Stimulated activated naive B cell treated with anti-CD40 and anti-IgM and Interleukin-4, amounts not matched to agents 10 μg/mL and 1 μg/mL and 100 μg/mL, for 72 hours (primary cell): ENCODE results near the gene RRM1.
A peak's percentile ranks its signal among the peaks of the same experiment; 100 is the strongest.
"Not testable (repeated sequence)": the region's sequence is repeated elsewhere in the genome, so short reads cannot be mapped to it uniquely, and the experiment has no call there.

ENCODE experiments used
- ATAC-seq, 2 donors: fragments of 150-1000 bp; cut with Tn5 transposase; replicated peaks; 2 replicates each; pipeline ENCODE4 v1.10.0; 2021; ENCODE audit warnings: moderate library complexity in 1 of 2
- DNase-seq: peaks from one replicate; pipeline ENCODE4 v3.0.0; 2021
- H3K27ac Mint-ChIP-seq: one replicate; pipeline ENCODE4 v1.8.0; 2022; ENCODE audit warnings: mild to moderate bottlenecking, mixed read lengths
- H3K27me3 Mint-ChIP-seq, 2 donors: one replicate each; pipeline ENCODE4 v1.8.0; 2022; ENCODE audit warnings: mixed read lengths in 2 of 2
- H3K36me3 Mint-ChIP-seq, 2 donors: one replicate each; pipeline ENCODE4 v1.8.0; 2022; ENCODE audit warnings: mixed read lengths in 2 of 2, mild to moderate bottlenecking in 1 of 2
- H3K4me1 Mint-ChIP-seq, 2 donors: one replicate each; pipeline ENCODE4 v1.8.0; 2022; ENCODE audit warnings: mixed read lengths in 2 of 2, mild to moderate bottlenecking in 1 of 2
- H3K4me3 Mint-ChIP-seq, 2 donors: one replicate each; pipeline ENCODE4 v1.8.0; 2022; ENCODE audit warnings: mild to moderate bottlenecking in 2 of 2, mixed read lengths in 2 of 2, moderate library complexity in 1 of 2
- H3K9me3 Mint-ChIP-seq, 2 donors: one replicate each; pipeline ENCODE4 v1.8.0; 2022; ENCODE audit warnings: mixed read lengths in 2 of 2, mild to moderate bottlenecking in 1 of 2

RRM1 gene

DNA sequence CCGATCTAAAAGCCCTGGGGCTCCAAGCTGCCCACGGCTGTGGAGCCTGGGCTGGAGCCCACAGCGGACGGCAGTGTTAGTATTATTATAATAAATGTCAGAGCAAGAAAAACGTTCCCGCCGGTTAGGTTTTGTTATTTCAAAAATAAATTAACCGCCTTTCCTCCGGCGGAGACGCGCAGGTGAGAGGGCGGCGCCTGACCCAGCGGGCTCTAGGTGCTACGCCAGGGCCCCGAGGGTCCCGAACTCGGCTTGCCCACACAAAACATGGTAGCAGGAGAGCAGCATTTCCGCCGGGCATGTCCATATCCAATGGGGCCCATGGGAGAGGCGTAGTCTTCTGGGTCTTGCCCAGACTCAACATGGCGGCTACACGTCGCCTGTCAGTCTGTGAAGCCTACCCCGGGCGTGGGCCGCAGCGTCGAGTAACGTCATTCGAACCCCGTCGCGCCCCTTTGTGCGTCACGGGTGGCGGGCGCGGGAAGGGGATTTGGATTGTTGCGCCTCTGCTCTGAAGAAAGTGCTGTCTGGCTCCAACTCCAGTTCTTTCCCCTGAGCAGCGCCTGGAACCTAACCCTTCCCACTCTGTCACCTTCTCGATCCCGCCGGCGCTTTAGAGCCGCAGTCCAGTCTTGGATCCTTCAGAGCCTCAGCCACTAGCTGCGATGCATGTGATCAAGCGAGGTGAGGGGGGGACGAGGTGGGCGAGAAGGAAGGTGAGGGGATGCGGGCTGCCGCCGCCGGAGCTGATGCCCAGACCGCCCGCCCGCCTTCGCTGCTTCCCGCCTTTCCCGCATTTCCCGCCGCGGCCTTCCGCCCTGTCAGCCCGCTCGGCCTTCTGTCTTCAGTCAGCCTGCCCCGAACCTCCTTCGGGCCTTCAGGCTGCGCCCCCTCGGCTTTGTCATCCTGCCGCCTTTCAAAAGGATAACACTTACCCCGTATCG is at the start of gene RRM1:
Gene RRM1, plus strand, starts transcription at position 452 of the 944 bp plus-strand sequence. Its CDS starts 214 bp downstream, at position 666.
- Mint-ChIP-seq H3K4me1 (peaks cover 20 to 35% of the 10 kb centered on the region in 2 donors), H3K27me3 (no peaks in the 10 kb centered on the region), H3K9me3 (no peaks in the 10 kb centered on the region), H3K4me3 (peak within 1 kb of the TSS; percentile 94 to 98), H3K27ac (peak within 1 kb of the TSS; percentile 97), H3K36me3 (peaks cover 17 to 44% of the 10 kb centered on the region in 2 donors)
- peak; percentile 89 for DNase-seq
- peak; percentile 98 to 99 for ATAC-seq

DNA sequence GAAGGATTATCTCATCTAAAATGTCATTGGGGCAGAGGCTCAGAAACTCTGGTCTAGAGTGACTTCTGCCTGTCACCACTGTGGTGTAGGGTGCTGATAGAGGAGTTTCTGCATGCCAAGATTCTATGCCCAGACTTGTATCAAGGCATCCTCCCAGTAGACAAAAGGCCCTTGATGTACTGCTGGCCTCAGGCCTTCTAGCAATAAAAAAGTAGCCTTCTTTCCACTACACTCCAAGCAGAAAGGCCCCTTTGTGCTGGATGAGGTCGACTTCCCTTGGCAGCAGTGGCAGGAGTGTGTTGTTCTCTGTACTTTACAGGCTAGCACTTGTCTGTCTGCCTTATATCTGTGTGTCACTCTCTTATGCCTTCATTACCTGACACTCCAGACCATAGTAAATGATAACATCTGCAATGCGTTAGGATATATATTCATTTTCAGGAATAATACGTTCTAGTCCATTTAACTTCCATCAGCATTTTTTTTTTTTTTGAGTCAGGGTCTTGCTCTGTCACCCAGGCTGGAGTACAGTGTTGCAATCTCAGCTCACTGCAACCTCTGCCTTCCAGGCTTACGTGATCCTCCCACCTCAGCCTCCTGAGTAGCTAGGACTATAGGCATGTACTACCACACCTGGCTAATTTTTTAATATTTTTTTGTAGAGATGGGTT is 49.5 kb upstream of the RRM1 start:
- ATAC-seq (no peak), DNase-seq (no peak)
- H3K36me3 Mint-ChIP-seq: peaks cover 5 to 20% of the 10 kb centered on the region in 2 donors
- no peaks in the 10 kb centered on the region for H3K27me3 Mint-ChIP-seq
- H3K27ac Mint-ChIP-seq: peak overlapping the region; percentile 31
- no peaks in the 10 kb centered on the region for H3K9me3 Mint-ChIP-seq
- peaks cover 18 to 32% of the 10 kb centered on the region in 2 donors for H3K4me1 Mint-ChIP-seq
- H3K4me3 Mint-ChIP-seq: no peak overlapping the region

DNA sequence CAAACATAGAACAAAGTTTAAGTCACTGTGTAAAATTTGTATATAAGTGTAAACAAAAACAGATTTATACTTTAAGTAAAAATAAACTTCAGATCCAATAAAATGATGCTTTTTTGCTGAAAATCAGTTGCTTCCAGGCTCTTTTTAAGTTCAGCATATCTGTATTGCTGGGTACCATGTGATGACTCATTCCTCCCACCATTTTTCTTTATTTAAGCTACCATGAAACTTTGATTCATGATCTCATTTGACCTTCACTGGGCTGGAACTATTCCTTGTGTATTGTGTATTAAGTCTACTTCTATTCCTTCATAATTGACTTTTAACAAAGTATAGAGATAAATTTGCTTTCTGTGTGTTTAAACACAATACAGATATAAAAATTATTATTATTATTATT is 46.3 kb upstream of the RRM1 start:
- Mint-ChIP-seq H3K27ac (no peak overlapping the region), H3K9me3 (peaks cover 0 to 1% of the 10 kb centered on the region in 2 donors), H3K4me3 (no peak overlapping the region), H3K36me3 (peaks cover 17 to 31% of the 10 kb centered on the region in 2 donors), H3K27me3 (no peaks in the 10 kb centered on the region), H3K4me1 (peaks cover 14 to 34% of the 10 kb centered on the region in 2 donors)
- DNase-seq (no peak), ATAC-seq (peak; percentile 34 to 39)

DNA sequence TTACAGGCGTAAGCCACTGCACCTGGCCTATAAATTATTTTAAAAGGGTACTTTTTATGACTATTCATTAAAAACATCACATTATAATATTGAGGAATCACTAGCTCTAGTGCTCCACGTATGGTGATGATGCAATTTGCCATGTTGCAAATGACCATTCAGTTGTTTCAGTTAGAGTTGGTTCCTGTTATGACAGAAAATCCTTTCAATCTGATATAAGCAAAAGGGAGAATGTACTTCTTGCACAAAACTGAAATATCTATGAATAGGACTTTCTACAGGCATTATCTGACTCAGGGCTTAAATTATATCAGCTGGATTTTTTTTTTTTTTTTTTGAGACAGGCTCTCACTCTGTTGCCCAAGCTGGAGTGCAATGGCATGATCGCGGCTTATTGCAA is 45.6 kb upstream of the RRM1 start:
- no peaks in the 10 kb centered on the region for H3K27me3 Mint-ChIP-seq
- H3K9me3 Mint-ChIP-seq: peaks cover 0 to 1% of the 10 kb centered on the region in 2 donors
- H3K4me3 Mint-ChIP-seq: no peak overlapping the region
- no peak overlapping the region for H3K27ac Mint-ChIP-seq
- no peak for DNase-seq
- no peak for ATAC-seq
- H3K36me3 Mint-ChIP-seq: peaks cover 17 to 31% of the 10 kb centered on the region in 2 donors
- H3K4me1 Mint-ChIP-seq: peaks cover 11 to 29% of the 10 kb centered on the region in 2 donors

DNA sequence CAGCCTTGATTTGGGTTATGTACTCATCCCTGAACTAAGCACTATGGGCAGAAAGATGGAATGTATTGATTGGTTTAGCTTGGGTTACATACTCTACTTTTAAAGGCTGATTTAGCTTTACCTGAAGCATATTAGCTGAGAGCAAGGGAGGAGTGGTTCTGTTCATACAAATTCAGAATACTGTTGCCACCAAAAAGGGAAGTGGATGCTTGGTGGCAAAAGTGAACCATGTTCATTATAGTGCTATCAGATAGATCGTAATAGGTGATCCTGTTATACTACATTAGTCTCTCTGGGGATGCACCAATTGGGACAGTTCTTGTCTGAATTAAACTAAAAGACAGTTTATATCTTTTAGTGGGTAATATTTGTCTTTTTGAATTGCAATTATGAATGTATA is 44.5 kb upstream of the RRM1 start:
- DNase-seq: no peak
- H3K27ac Mint-ChIP-seq: no peak overlapping the region
- no peaks in the 10 kb centered on the region for H3K27me3 Mint-ChIP-seq
- peaks cover 0 to 1% of the 10 kb centered on the region in 2 donors for H3K9me3 Mint-ChIP-seq
- H3K4me1 Mint-ChIP-seq: peaks cover 9 to 25% of the 10 kb centered on the region in 2 donors
- H3K4me3 Mint-ChIP-seq: no peak overlapping the region
- ATAC-seq: no peak
- peaks cover 17 to 31% of the 10 kb centered on the region in 2 donors for H3K36me3 Mint-ChIP-seq

DNA sequence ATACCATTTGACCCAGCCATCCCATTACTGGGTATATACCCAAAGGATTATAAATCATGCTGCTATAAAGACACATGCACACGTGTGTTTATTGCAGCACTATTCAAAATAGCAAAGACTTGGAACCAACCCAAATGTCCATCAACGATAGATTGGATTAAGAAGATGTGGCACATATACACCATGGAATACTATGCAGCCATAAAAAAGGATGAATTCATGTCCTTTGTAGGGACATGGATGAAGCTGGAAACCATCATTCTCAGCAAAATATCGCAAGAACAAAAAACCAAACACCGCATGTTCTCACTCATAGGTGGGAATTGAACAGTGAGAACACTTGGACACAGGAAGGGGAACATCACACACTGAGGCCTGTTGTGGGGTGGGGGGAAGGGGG is 41.4 kb upstream of the RRM1 start:
- not testable (repeated sequence) for H3K27me3 Mint-ChIP-seq, H3K4me3 Mint-ChIP-seq, H3K9me3 Mint-ChIP-seq, ATAC-seq, H3K27ac Mint-ChIP-seq, DNase-seq
- Mint-ChIP-seq H3K36me3 (peaks cover 17 to 34% of the 10 kb centered on the region in 2 donors), H3K4me1 (peaks cover 15 to 21% of the 10 kb centered on the region in 2 donors)

DNA sequence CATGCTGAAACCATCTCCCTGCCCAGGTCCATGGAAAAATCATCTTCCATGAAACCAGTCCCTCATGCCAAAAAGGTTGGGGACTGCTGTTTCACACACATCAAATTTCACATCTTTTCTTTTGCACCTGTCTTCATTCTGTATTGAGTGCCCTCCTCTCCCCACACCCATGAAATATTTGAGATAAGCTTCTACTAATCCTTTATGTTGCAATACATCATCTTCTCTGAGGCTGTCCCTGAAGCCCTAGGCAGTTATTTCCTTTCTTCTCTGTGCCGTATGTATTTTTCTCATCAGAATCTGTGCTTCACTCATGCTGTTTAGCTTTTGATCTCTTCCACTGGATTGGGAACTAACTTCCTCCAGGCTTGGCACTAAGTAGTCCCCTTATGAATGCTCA is 40.0 kb upstream of the RRM1 start:
- Mint-ChIP-seq H3K9me3 (peaks cover 0 to 1% of the 10 kb centered on the region in 2 donors), H3K27ac (no peak overlapping the region), H3K4me1 (peaks cover 20 to 27% of the 10 kb centered on the region in 2 donors), H3K27me3 (no peaks in the 10 kb centered on the region), H3K4me3 (no peak overlapping the region), H3K36me3 (peaks cover 21 to 42% of the 10 kb centered on the region in 2 donors)
- ATAC-seq: no peak
- DNase-seq: no peak

DNA sequence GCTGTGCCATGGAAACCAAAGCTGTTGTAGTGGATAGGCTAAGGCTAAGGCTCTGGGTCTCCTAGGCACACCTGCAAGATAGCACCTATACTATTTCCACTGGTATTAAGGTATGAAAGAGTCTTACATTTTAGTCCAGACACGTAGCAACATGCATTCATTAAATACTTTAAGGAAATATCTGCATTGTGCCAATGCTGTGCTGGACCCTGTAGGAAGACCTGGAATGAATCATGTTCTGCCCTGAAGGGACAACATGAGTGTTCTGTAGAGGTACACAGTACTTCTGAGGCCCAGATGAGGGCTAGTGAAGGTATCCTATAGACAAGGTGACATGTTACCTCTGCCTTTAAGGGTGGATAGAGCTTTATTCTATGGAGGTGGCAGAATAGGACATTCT is 35.2 kb upstream of the RRM1 start:
- ATAC-seq (no peak), DNase-seq (no peak)
- Mint-ChIP-seq H3K4me3 (no peak overlapping the region), H3K27me3 (no peaks in the 10 kb centered on the region), H3K4me1 (peaks cover 20 to 26% of the 10 kb centered on the region in 2 donors), H3K27ac (no peak overlapping the region), H3K36me3 (peaks cover 10 to 37% of the 10 kb centered on the region in 2 donors), H3K9me3 (no peaks in the 10 kb centered on the region)

DNA sequence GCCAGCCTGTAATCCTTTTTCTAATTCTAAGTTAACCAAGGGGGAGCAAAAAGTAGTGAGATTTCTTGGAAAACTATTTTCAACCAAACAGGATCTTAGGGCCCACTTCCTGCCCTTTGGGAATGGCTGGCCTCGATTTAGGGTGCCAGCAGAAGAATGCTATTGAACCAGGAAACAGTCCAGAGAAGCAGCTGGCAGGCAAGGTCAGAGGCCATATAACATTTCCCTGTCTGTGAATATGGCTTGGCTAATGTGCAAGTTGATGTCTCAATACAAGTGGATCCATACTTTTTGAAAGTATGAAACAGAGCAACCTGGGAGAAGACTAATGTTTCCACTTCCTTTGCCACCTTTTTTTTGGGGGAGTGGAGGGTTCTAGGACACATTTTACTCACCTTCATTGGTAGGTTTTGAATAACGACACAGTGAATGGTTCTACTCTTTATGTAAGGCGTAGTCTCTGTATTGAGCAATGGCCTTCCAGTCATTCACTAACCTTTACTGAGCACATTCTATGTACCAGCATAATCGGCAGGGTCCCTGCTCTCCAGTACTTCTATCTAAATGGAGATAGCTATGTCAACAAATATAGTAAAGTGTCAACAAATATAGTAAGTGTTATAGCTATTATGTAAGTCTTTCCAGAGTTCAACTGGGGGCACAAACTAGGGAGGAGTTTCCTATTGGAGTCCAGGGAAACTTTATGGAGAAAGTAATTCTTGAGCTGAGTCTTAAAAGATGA is 34.2 kb upstream of the RRM1 start:
- no peak overlapping the region for H3K27ac Mint-ChIP-seq
- H3K9me3 Mint-ChIP-seq: no peaks in the 10 kb centered on the region
- peaks cover 25 to 35% of the 10 kb centered on the region in 2 donors for H3K4me1 Mint-ChIP-seq
- H3K36me3 Mint-ChIP-seq: peaks cover 8 to 36% of the 10 kb centered on the region in 2 donors
- no peaks in the 10 kb centered on the region for H3K27me3 Mint-ChIP-seq
- no peak for ATAC-seq
- H3K4me3 Mint-ChIP-seq: no peak overlapping the region
- DNase-seq: no peak

DNA sequence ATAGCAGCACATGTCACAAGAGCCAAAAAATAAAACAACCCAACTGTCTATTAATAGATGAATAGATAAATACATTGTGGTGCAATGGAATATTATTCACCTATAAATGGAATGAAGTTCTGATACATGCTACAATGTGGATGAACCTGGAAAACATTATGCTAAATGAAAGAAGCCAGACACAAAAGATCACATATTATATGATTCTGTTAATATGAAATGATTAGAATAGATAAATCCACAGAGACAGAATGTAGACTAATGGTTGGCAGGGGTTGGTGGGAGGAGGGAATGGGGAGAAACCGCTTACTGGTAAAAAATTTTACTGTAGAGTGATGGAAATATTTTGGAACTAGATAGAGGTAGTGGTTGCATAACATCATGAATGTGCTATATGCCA is 32.9 kb upstream of the RRM1 start:
- Mint-ChIP-seq H3K4me1 (peaks cover 37 to 49% of the 10 kb centered on the region in 2 donors), H3K9me3 (no peaks in the 10 kb centered on the region), H3K4me3 (no peak overlapping the region), H3K36me3 (peaks cover 12 to 42% of the 10 kb centered on the region in 2 donors), H3K27me3 (no peaks in the 10 kb centered on the region), H3K27ac (no peak overlapping the region)
- no peak for ATAC-seq
- no peak for DNase-seq

DNA sequence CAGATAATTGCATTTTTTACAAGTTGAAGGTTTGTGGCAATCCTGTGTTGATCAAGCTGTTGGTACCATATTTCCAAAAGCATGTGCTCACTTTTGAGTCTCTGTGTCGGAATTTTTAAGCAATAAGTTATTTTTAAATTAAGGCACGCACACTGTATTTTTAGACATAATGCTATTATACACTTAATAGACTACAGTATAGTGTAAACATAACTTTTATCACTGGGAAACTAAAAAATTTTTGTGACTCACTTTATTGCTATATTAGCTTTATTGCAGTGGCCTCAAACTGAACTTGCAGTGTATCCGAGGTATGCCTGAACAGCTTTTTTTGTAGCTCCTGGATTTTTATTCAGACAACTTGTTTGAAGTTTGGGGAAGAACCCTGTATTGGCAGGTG is 31.3 kb upstream of the RRM1 start:
- H3K36me3 Mint-ChIP-seq: peaks cover 17 to 42% of the 10 kb centered on the region in 2 donors
- no peak overlapping the region for H3K4me3 Mint-ChIP-seq
- DNase-seq (no peak), ATAC-seq (no peak)
- H3K4me1 Mint-ChIP-seq: peaks cover 33 to 51% of the 10 kb centered on the region in 2 donors
- no peaks in the 10 kb centered on the region for H3K27me3 Mint-ChIP-seq
- no peak overlapping the region for H3K27ac Mint-ChIP-seq
- H3K9me3 Mint-ChIP-seq: no peaks in the 10 kb centered on the region

DNA sequence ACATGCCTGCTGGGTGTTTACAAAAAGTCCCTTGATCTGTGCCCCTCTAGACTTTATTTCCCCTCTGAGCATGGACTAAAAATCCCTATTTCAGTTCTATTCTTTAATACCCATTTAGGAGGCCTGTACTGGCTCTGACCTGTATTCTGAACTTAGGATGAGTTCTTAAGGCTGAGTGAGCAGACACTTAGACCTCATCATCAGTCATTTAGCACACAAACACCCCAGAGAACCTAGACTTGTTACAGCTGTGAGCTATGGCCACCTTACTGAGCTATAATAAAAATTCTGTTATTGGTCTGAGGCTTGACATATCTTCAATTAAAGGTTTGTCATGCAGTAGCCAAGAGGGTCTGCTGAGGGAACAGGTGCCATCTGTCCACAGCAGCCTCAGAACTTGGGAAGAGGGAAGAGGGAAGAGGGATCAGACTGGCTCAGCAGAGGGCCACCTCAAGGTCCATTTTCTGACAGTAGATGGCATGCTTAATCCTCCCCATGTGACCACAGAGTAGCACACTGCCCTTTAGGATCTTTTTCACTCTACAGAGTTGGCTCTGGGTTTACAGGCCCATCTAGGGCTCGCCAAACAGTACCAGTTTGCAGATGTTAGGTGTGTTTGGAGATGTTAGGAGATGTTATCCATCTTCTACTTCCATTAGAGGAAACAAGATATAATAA is 30.2 kb upstream of the RRM1 start:
- no peak overlapping the region for H3K27ac Mint-ChIP-seq
- no peaks in the 10 kb centered on the region for H3K9me3 Mint-ChIP-seq
- peaks cover 35 to 54% of the 10 kb centered on the region in 2 donors for H3K4me1 Mint-ChIP-seq
- no peaks in the 10 kb centered on the region for H3K27me3 Mint-ChIP-seq
- H3K4me3 Mint-ChIP-seq: no peak overlapping the region
- peaks cover 15 to 41% of the 10 kb centered on the region in 2 donors for H3K36me3 Mint-ChIP-seq
- ATAC-seq (no peak), DNase-seq (no peak)

DNA sequence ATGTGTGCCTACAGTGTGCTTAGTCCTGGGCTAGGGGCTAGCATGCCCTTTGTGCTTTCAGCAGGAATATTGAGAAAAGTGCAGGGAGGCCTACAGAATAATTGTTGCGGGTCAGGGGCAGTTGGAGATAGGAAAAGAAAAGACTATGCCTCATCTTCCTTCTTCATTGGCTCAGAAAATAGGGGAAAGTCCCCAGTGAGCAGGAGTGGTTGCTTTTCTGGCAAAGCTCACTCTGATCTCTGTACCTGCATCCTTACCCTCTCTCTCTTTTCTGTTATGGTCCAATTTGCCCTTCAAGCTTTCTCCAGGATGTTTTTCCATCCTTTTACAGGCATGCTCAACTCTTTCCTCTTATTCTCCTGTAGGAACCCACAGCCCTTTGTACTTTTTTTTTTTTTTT is 29.5 kb upstream of the RRM1 start:
- Mint-ChIP-seq H3K27ac (no peak overlapping the region), H3K36me3 (peaks cover 12 to 38% of the 10 kb centered on the region in 2 donors), H3K9me3 (no peaks in the 10 kb centered on the region), H3K4me3 (no peak overlapping the region), H3K27me3 (no peaks in the 10 kb centered on the region), H3K4me1 (peaks cover 35 to 60% of the 10 kb centered on the region in 2 donors)
- DNase-seq: no peak
- ATAC-seq: no peak
